Measurements from ENCODE around the gene LTBP3.
A peak's percentile ranks its signal among the peaks of the same experiment; 100 is the strongest.

The LTBP3 gene

DNA sequence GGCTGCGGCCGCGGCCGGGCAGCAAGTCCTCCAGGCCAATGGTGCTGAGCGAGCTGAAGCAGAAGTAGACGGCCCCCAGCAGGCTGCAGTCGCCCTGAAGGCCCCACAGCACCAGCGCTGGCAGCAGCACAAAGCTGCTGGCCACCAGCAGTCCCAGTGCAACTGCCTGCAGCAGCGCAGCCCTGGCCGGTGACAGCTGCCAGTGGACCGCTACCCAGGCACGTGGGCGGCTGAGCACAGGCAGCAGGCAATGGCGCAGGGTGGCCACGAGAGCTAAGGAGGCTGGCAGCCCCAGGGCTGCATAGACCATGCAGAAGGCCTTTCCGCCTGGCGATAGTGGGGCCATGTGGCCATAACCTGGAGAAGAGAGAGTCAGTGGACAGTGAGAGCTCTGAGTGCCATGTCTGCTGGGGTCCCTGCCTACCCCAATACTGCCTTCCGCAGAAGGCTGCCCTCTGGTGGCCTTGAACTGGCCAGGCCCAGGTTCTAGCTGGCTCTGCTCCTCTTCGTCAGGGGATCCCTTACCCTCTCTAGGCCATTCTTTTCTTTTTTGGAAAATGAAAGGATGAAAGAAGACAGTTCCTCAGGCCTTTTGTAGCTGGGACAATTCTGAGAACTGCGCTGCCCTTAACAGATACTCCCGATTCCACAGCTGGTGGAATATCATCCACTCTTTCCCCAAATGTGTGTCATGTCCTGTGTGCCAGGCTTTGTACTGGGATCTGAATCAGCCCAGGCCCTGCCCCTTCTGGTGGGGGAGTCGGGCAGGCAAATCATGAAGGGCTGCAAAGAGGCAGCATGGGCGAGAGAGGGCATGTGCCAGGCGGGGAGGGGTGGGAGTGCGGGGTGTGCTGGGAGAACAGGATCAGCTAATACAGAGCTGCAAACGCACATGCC lies 35.6 kb upstream of the LTBP3 start:
- Histone ChIP-seq H3K9ac (ENCODE audit: low read length) (no peak overlapping the region), H3K4me1 (ENCODE audit: control insufficient read depth, insufficient read depth, low read length) (peaks cover 20% of the 10 kb centered on the region), H3K27ac (ENCODE audit: low read depth, low read length) (no peak overlapping the region), H3K27me3 (ENCODE audit: control insufficient read depth, insufficient read depth, low read length) (peaks cover 44% of the 10 kb centered on the region), H3K4me3 (ENCODE audit: low read depth, low read length) (no peak overlapping the region), H3K36me3 (ENCODE audit: control insufficient read depth, insufficient read depth, low read length) (peaks cover 15% of the 10 kb centered on the region), H3K9me3 (ENCODE audit: control insufficient read depth, insufficient read depth, low read depth, low read length) (no peaks in the 10 kb centered on the region)

- H3K4me1 ChIP-seq (ENCODE audit: control insufficient read depth, insufficient read depth, low read length): peaks cover 26% of the 10 kb centered on the region
- no peak overlapping the region for H3K27ac ChIP-seq (ENCODE audit: low read depth, low read length)
- peaks cover 44% of the 10 kb centered on the region for H3K27me3 ChIP-seq (ENCODE audit: control insufficient read depth, insufficient read depth, low read length)
- peaks cover 7% of the 10 kb centered on the region for H3K36me3 ChIP-seq (ENCODE audit: control insufficient read depth, insufficient read depth, low read length)
- no peak overlapping the region for H3K9ac ChIP-seq (ENCODE audit: low read length)
- H3K9me3 ChIP-seq (ENCODE audit: control insufficient read depth, insufficient read depth, low read depth, low read length): no peaks in the 10 kb centered on the region
- peak overlapping the region; percentile 72 for H3K4me3 ChIP-seq (ENCODE audit: low read depth, low read length)
These were observed 34.8 kb upstream of the LTBP3 start for GRCh38 chr11:65592858-65593517.

- H3K4me3 ChIP-seq (ENCODE audit: low read depth, low read length): peak overlapping the region; percentile 72
- no peak overlapping the region for H3K27ac ChIP-seq (ENCODE audit: low read depth, low read length)
- H3K4me1 ChIP-seq (ENCODE audit: control insufficient read depth, insufficient read depth, low read length): peaks cover 32% of the 10 kb centered on the region
- no peaks in the 10 kb centered on the region for H3K9me3 ChIP-seq (ENCODE audit: control insufficient read depth, insufficient read depth, low read depth, low read length)
- H3K27me3 ChIP-seq (ENCODE audit: control insufficient read depth, insufficient read depth, low read length): peaks cover 50% of the 10 kb centered on the region
- peak overlapping the region; percentile 17 for H3K9ac ChIP-seq (ENCODE audit: low read length)
- H3K36me3 ChIP-seq (ENCODE audit: control insufficient read depth, insufficient read depth, low read length): no peaks in the 10 kb centered on the region
These were observed 34.0 kb upstream of the LTBP3 start for GRCh38 chr11:65591939-65592857.

GRCh38 chr11:65590240-65590738 lies 32.1 kb upstream of the LTBP3 start:
- no peaks in the 10 kb centered on the region for H3K36me3 ChIP-seq (ENCODE audit: control insufficient read depth, insufficient read depth, low read length)
- no peak overlapping the region for H3K27ac ChIP-seq (ENCODE audit: low read depth, low read length)
- peaks cover 65% of the 10 kb centered on the region for H3K27me3 ChIP-seq (ENCODE audit: control insufficient read depth, insufficient read depth, low read length)
- H3K4me3 ChIP-seq (ENCODE audit: low read depth, low read length): no peak overlapping the region
- no peak overlapping the region for H3K9ac ChIP-seq (ENCODE audit: low read length)
- no peaks in the 10 kb centered on the region for H3K9me3 ChIP-seq (ENCODE audit: control insufficient read depth, insufficient read depth, low read depth, low read length)
- H3K4me1 ChIP-seq (ENCODE audit: control insufficient read depth, insufficient read depth, low read length): peaks cover 32% of the 10 kb centered on the region

DNA sequence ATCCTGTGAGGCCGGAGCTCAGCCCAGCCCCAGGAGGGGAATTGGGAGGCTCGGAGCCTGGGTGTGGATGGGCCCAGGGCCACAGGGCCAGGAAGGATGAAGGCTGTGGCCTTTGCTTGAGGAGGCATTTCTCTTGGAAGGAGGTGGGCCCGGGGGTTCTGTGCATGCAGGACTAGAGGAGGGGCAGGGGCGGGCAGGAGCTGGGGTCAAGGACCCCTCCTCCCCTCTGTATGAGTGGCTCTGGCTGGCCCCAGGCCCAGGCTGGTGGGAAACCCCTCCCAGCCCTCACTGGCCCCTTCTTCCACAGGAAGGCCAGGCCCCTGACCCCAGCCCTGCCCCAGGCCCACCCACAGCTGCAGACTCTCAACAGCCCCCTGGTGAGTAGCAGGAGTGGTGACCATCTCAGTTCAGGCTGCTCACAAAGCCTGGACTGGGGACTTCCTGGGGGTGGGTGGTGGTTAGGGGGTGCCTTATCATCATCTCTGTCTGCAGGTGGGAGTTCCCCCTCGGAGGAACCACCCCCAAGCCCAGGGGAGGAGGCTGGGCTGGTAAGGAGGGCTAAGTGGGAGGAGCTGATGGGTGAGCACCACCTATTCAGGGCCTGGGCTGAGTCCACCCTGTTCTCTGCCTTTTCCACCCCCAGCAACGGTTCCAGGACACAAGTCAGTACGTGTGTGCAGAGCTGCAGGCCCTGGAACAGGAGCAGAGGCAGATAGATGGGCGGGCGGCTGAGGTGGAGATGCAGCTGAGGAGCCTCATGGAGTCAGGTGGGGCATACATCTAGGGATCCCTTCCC lies 31.5 kb upstream of the LTBP3 start:
- Histone ChIP-seq H3K27me3 (ENCODE audit: control insufficient read depth, insufficient read depth, low read length) (peaks cover 71% of the 10 kb centered on the region), H3K9me3 (ENCODE audit: control insufficient read depth, insufficient read depth, low read depth, low read length) (no peaks in the 10 kb centered on the region), H3K36me3 (ENCODE audit: control insufficient read depth, insufficient read depth, low read length) (no peaks in the 10 kb centered on the region), H3K4me1 (ENCODE audit: control insufficient read depth, insufficient read depth, low read length) (peaks cover 32% of the 10 kb centered on the region), H3K27ac (ENCODE audit: low read depth, low read length) (no peak overlapping the region), H3K4me3 (ENCODE audit: low read depth, low read length) (no peak overlapping the region), H3K9ac (ENCODE audit: low read length) (no peak overlapping the region)

- Histone ChIP-seq H3K4me3 (ENCODE audit: low read depth, low read length) (no peak overlapping the region), H3K9ac (ENCODE audit: low read length) (no peak overlapping the region), H3K27ac (ENCODE audit: low read depth, low read length) (no peak overlapping the region), H3K27me3 (ENCODE audit: control insufficient read depth, insufficient read depth, low read length) (peaks cover 74% of the 10 kb centered on the region), H3K4me1 (ENCODE audit: control insufficient read depth, insufficient read depth, low read length) (peaks cover 26% of the 10 kb centered on the region), H3K36me3 (ENCODE audit: control insufficient read depth, insufficient read depth, low read length) (no peaks in the 10 kb centered on the region), H3K9me3 (ENCODE audit: control insufficient read depth, insufficient read depth, low read depth, low read length) (no peaks in the 10 kb centered on the region)
These were observed 30.3 kb upstream of the LTBP3 start for GRCh38 chr11:65588199-65589054.

GRCh38 chr11:65586676-65587075 lies 28.5 kb upstream of the LTBP3 start:
- H3K36me3 ChIP-seq (ENCODE audit: control insufficient read depth, insufficient read depth, low read length): no peaks in the 10 kb centered on the region
- H3K27me3 ChIP-seq (ENCODE audit: control insufficient read depth, insufficient read depth, low read length): peaks cover 75% of the 10 kb centered on the region
- no peak overlapping the region for H3K9ac ChIP-seq (ENCODE audit: low read length)
- H3K9me3 ChIP-seq (ENCODE audit: control insufficient read depth, insufficient read depth, low read depth, low read length): no peaks in the 10 kb centered on the region
- H3K4me3 ChIP-seq (ENCODE audit: low read depth, low read length): no peak overlapping the region
- peaks cover 16% of the 10 kb centered on the region; the same call in 1 of the 2 replicates for H3K4me1 ChIP-seq (ENCODE audit: control insufficient read depth, insufficient read depth, low read length)
- no peak overlapping the region for H3K27ac ChIP-seq (ENCODE audit: low read depth, low read length)

DNA sequence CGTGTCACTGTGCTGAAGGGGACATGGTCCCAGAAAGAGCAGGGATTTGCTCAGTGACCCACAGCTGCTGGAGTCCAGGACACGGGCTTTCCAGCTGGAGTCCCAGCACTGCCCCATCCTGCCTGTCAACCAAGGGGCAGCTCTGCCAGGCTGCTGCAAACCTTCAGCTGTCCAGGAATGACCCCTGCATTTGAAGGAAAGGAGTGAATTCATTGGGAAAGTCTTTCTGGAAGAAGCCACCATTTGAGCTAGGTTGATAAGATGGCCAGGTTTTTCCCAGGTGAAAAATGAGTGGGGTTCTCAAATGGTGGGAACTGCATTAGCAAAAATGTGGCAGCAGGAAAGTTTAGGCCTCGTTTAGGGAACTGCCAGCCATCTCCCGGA lies 28.1 kb upstream of the LTBP3 start:
- no peak overlapping the region for H3K4me3 ChIP-seq (ENCODE audit: low read depth, low read length)
- H3K4me1 ChIP-seq (ENCODE audit: control insufficient read depth, insufficient read depth, low read length): peaks cover 14% of the 10 kb centered on the region; the same call in 1 of the 2 replicates
- H3K9me3 ChIP-seq (ENCODE audit: control insufficient read depth, insufficient read depth, low read depth, low read length): no peaks in the 10 kb centered on the region
- no peak overlapping the region for H3K9ac ChIP-seq (ENCODE audit: low read length)
- no peaks in the 10 kb centered on the region for H3K36me3 ChIP-seq (ENCODE audit: control insufficient read depth, insufficient read depth, low read length)
- peaks cover 74% of the 10 kb centered on the region for H3K27me3 ChIP-seq (ENCODE audit: control insufficient read depth, insufficient read depth, low read length)
- no peak overlapping the region for H3K27ac ChIP-seq (ENCODE audit: low read depth, low read length)

DNA sequence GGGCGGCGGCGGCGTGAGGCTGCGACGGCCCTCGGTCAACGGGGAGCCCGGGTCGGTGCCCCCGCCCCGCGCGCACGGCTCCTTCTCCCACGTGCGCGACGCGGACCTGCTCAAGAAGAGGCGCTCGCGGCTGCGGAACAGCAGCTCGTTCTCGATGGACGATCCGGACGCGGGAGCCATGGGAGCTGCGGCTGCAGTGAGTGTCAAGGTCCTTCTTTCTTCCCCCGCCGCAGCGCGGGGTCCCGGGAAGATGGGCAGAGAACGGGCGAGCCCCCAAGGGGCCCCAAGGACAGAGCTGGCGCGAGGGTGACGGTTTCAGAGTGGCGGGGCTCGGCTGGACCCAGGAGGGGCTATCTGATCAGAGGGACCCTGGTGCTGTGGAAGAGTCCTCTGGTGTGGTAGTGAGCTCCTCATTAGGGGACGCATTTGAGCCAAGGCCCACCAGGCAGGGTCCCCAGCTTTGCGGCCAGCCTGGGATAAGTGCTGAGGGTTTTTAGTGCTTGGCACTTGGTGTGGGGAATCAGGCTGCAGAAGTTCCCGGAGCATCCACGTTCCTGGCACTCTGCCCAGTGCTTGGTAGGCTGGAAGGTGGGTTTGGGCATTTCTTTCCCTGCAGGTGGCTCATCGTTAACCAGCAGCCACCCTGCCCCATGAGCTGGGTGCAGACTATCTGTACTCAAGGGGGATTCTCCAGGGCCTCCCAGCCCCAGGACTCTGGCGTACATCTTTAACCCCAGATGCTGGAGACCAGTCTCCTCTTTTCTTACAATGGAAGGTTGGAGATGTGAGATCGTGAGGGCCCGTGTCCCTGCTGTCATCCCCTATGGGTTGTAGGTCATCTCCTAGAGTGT lies 27.5 kb upstream of the LTBP3 start:
- H3K27me3 ChIP-seq (ENCODE audit: control insufficient read depth, insufficient read depth, low read length): peaks cover 68% of the 10 kb centered on the region
- no peak overlapping the region for H3K9ac ChIP-seq (ENCODE audit: low read length)
- H3K9me3 ChIP-seq (ENCODE audit: control insufficient read depth, insufficient read depth, low read depth, low read length): no peaks in the 10 kb centered on the region
- H3K4me1 ChIP-seq (ENCODE audit: control insufficient read depth, insufficient read depth, low read length): peaks cover 12% of the 10 kb centered on the region; the same call in 1 of the 2 replicates
- H3K36me3 ChIP-seq (ENCODE audit: control insufficient read depth, insufficient read depth, low read length): no peaks in the 10 kb centered on the region
- H3K4me3 ChIP-seq (ENCODE audit: low read depth, low read length): peak overlapping the region; percentile 27; the same call in 1 of the 2 replicates
- H3K27ac ChIP-seq (ENCODE audit: low read depth, low read length): no peak overlapping the region
